ENCODE data around the gene GRAP. TPM values are rescaled to one million over a fixed set of nuclear protein-coding genes. Genes with fewer than 3 reads are reported as not detected.
A peak's percentile ranks its signal among the peaks of the same experiment; 100 is the strongest.

The GRAP gene
- total and polyA plus RNA-seq, 7 experiments from 2014 or later, result 31.9 to 162 (median 84.4) TPM

GRCh38 chr17:18999394-18999793, 47.4 kb downstream of the GRAP start:
- Histone ChIP-seq H3K4me3 (ENCODE audit: low read length) (no peak overlapping the region), H3K27ac (ENCODE audit: low read depth, low read length) (no peak overlapping the region), H3K27me3 (ENCODE audit: control insufficient read depth in 2 of 2, insufficient read depth in 2 of 2, low read length in 2 of 2) (no peaks in the 10 kb centered on the region), H3K9me3 (ENCODE audit: control insufficient read depth in 2 of 3, low read length in 3 of 3) (peaks cover 0 to 7% (median 0%) of the 10 kb centered on the region in 3 experiments), H3K36me3 (ENCODE audit: control insufficient read depth in 2 of 3, insufficient read depth in 3 of 3, low read length in 3 of 3) (peaks cover 0 to 25% (median 0%) of the 10 kb centered on the region in 3 experiments), H3K4me1 (ENCODE audit: control insufficient read depth in 2 of 2, insufficient read depth in 2 of 2, low read length in 2 of 2) (peaks cover 19 to 24% of the 10 kb centered on the region in 2 donors)
- Mint-ChIP-seq H3K36me3 (peaks cover 6 to 19% (median 15%) of the 10 kb centered on the region in 5 donors), H3K27ac (no peak overlapping the region), H3K4me3 (no peak overlapping the region), H3K4me1 (peaks cover 15 to 33% (median 25%) of the 10 kb centered on the region in 7 donors), H3K9me3 (peaks cover 0 to 16% (median 7%) of the 10 kb centered on the region in 11 donors), H3K27me3 (no peaks in the 10 kb centered on the region)
- POLR2A ChIA-PET, result no interaction called here
- DNase-seq (no peak), ATAC-seq (no peak)
- intact Hi-C loops (cut with micrococcal nuclease), result no loop called here
- CTCF ChIA-PET, result no interaction called here

GRCh38 chr17:18997650-18998196, 49.0 kb downstream of the GRAP start:
- H3K9me3 ChIP-seq (ENCODE audit: control insufficient read depth in 2 of 3, low read length in 3 of 3), result peaks cover 0 to 7% (median 0%) of the 10 kb centered on the region in 3 experiments
- H3K4me3 ChIP-seq (ENCODE audit: low read length), result no peak overlapping the region
- no peak for ATAC-seq
- H3K36me3 Mint-ChIP-seq, result peaks cover 6 to 23% (median 15%) of the 10 kb centered on the region in 5 donors
- no peak for DNase-seq
- H3K4me1 ChIP-seq (ENCODE audit: control insufficient read depth in 2 of 2, insufficient read depth in 2 of 2, low read length in 2 of 2), result peaks cover 23 to 25% of the 10 kb centered on the region in 2 donors
- H3K27me3 Mint-ChIP-seq, result peaks cover 0 to 4% (median 0%) of the 10 kb centered on the region in 5 donors
- intact Hi-C loops (cut with micrococcal nuclease), result no loop called here
- ChIA-PET POLR2A (no interaction called here), CTCF (interaction anchor here (0.9 to 1.0 kb wide), 2 partner anchors 37 to 40 kb away, joined by 3 to 5 read pairs; no protein-coding TSS in a partner anchor)
- peak overlapping the region in 1 of 9 donors; percentile 34 for H3K27ac Mint-ChIP-seq
- H3K36me3 ChIP-seq (ENCODE audit: control insufficient read depth in 2 of 3, insufficient read depth in 3 of 3, low read length in 3 of 3), result peaks cover 0 to 25% (median 0%) of the 10 kb centered on the region in 3 experiments
- no peak overlapping the region for H3K27ac ChIP-seq (ENCODE audit: low read depth, low read length)
- no peak overlapping the region for H3K4me3 Mint-ChIP-seq
- no peaks in the 10 kb centered on the region for H3K27me3 ChIP-seq (ENCODE audit: control insufficient read depth in 2 of 2, insufficient read depth in 2 of 2, low read length in 2 of 2)
- H3K4me1 Mint-ChIP-seq, result peaks cover 28 to 39% (median 29%) of the 10 kb centered on the region in 7 donors
- H3K9me3 Mint-ChIP-seq, result peaks cover 0 to 16% (median 7%) of the 10 kb centered on the region in 11 donors

GRCh38 chr17:18996458-18996857, 50.3 kb downstream of the GRAP start:
- H3K27me3 ChIP-seq (ENCODE audit: control insufficient read depth in 2 of 2, insufficient read depth in 2 of 2, low read length in 2 of 2), result no peaks in the 10 kb centered on the region
- no peak for ATAC-seq
- Mint-ChIP-seq H3K27ac (no peak overlapping the region), H3K9me3 (peaks cover 0 to 16% (median 7%) of the 10 kb centered on the region in 11 donors), H3K27me3 (peaks cover 0 to 4% (median 0%) of the 10 kb centered on the region in 5 donors), H3K36me3 (peaks cover 6 to 23% (median 15%) of the 10 kb centered on the region in 5 donors), H3K4me1 (peaks cover 17 to 29% (median 22%) of the 10 kb centered on the region in 7 donors), H3K4me3 (no peak overlapping the region)
- DNase-seq, result no peak
- H3K4me1 ChIP-seq (ENCODE audit: control insufficient read depth in 2 of 2, insufficient read depth in 2 of 2, low read length in 2 of 2), result peaks cover 15 to 24% of the 10 kb centered on the region in 2 donors
- H3K27ac ChIP-seq (ENCODE audit: low read depth, low read length), result no peak overlapping the region
- intact Hi-C loops (cut with micrococcal nuclease), result no loop called here
- H3K9me3 ChIP-seq (ENCODE audit: control insufficient read depth in 2 of 3, low read length in 3 of 3), result peaks cover 0 to 7% (median 0%) of the 10 kb centered on the region in 3 experiments
- H3K4me3 ChIP-seq (ENCODE audit: low read length), result no peak overlapping the region
- ChIA-PET POLR2A (interaction anchor here (0.7 to 1.1 kb wide), 2 partner anchors 28 to 123 kb away, joined by 3 to 4 read pairs; no protein-coding TSS in a partner anchor), CTCF (no interaction called here)
- H3K36me3 ChIP-seq (ENCODE audit: control insufficient read depth in 2 of 3, insufficient read depth in 3 of 3, low read length in 3 of 3), result peaks cover 0 to 24% (median 0%) of the 10 kb centered on the region in 3 experiments

- ChIA-PET POLR2A (no interaction called here), CTCF (interaction anchor here (1.2 kb wide), 1 partner anchor 34 kb away, joined by 3 read pairs; no protein-coding TSS in a partner anchor)
- no peak overlapping the region for H3K27ac ChIP-seq (ENCODE audit: low read depth, low read length)
These were observed 51.5 kb downstream of the GRAP start for GRCh38 chr17:18995220-18995619.

GRCh38 chr17:18994631-18995030, 52.1 kb downstream of the GRAP start:
- Histone ChIP-seq H3K4me1 (ENCODE audit: control insufficient read depth in 2 of 2, insufficient read depth in 2 of 2, low read length in 2 of 2) (peaks cover 13 to 24% of the 10 kb centered on the region in 2 donors), H3K4me3 (ENCODE audit: low read length) (no peak overlapping the region), H3K27me3 (ENCODE audit: control insufficient read depth in 2 of 2, insufficient read depth in 2 of 2, low read length in 2 of 2) (no peaks in the 10 kb centered on the region), H3K36me3 (ENCODE audit: control insufficient read depth in 2 of 3, insufficient read depth in 3 of 3, low read length in 3 of 3) (peaks cover 0 to 11% (median 0%) of the 10 kb centered on the region in 3 experiments), H3K9me3 (ENCODE audit: control insufficient read depth in 2 of 3, low read length in 3 of 3) (peaks cover 0 to 7% (median 0%) of the 10 kb centered on the region in 3 experiments), H3K27ac (ENCODE audit: low read depth, low read length) (no peak overlapping the region)
- Mint-ChIP-seq H3K27ac (no peak overlapping the region), H3K27me3 (peaks cover 0 to 4% (median 0%) of the 10 kb centered on the region in 5 donors), H3K4me3 (no peak overlapping the region), H3K4me1 (peaks cover 13 to 25% (median 21%) of the 10 kb centered on the region in 7 donors), H3K9me3 (peaks cover 0 to 16% (median 7%) of the 10 kb centered on the region in 11 donors), H3K36me3 (peaks cover 6 to 23% (median 15%) of the 10 kb centered on the region in 5 donors)
- DNase-seq (no peak), ATAC-seq (no peak)
- intact Hi-C loops (cut with micrococcal nuclease), result no loop called here
- CTCF ChIA-PET, result interaction anchor here (1.2 kb wide), 1 partner anchor 33 kb away, joined by 3 read pairs; no protein-coding TSS in a partner anchor
- POLR2A ChIA-PET, result interaction anchor here (0.6 kb wide), 1 partner anchor 10 kb away, joined by 3 read pairs; the partner anchor contains the start of gene FAM83G

More at GRCh38 chr17:18995220-18995619, 51.5 kb downstream of the GRAP start:
- Histone ChIP-seq H3K27me3 (ENCODE audit: control insufficient read depth in 2 of 2, insufficient read depth in 2 of 2, low read length in 2 of 2) (no peaks in the 10 kb centered on the region), H3K9me3 (ENCODE audit: control insufficient read depth in 2 of 3, low read length in 3 of 3) (peaks cover 0 to 7% (median 0%) of the 10 kb centered on the region in 3 experiments), H3K4me3 (ENCODE audit: low read length) (no peak overlapping the region), H3K4me1 (ENCODE audit: control insufficient read depth in 2 of 2, insufficient read depth in 2 of 2, low read length in 2 of 2) (peaks cover 13 to 24% of the 10 kb centered on the region in 2 donors), H3K36me3 (ENCODE audit: control insufficient read depth in 2 of 3, insufficient read depth in 3 of 3, low read length in 3 of 3) (peaks cover 0 to 13% (median 0%) of the 10 kb centered on the region in 3 experiments)
- H3K4me3 Mint-ChIP-seq, result no peak overlapping the region
- peaks cover 0 to 4% (median 0%) of the 10 kb centered on the region in 5 donors for H3K27me3 Mint-ChIP-seq
- DNase-seq (no peak), ATAC-seq (no peak)
- intact Hi-C loops (cut with micrococcal nuclease), result no loop called here
- peaks cover 0 to 16% (median 7%) of the 10 kb centered on the region in 11 donors for H3K9me3 Mint-ChIP-seq
- H3K36me3 Mint-ChIP-seq, result peaks cover 6 to 23% (median 15%) of the 10 kb centered on the region in 5 donors
- H3K27ac Mint-ChIP-seq, result no peak overlapping the region
- peaks cover 13 to 25% (median 18%) of the 10 kb centered on the region in 7 donors for H3K4me1 Mint-ChIP-seq

- Mint-ChIP-seq H3K27me3 (peaks cover 0 to 4% (median 0%) of the 10 kb centered on the region in 5 donors), H3K4me3 (peak overlapping the region in 1 of 10 donors; percentile 61), H3K9me3 (peaks cover 0 to 16% (median 7%) of the 10 kb centered on the region in 11 donors), H3K36me3 (peaks cover 6 to 23% (median 15%) of the 10 kb centered on the region in 5 donors), H3K4me1 (peaks cover 13 to 25% (median 21%) of the 10 kb centered on the region in 7 donors), H3K27ac (peak overlapping the region in 1 of 9 donors; percentile 19)
- POLR2A ChIA-PET, result interaction anchor here (0.6 kb wide), 1 partner anchor 11 kb away, joined by 3 read pairs; the partner anchor contains the start of gene FAM83G
- H3K27me3 ChIP-seq (ENCODE audit: control insufficient read depth in 2 of 2, insufficient read depth in 2 of 2, low read length in 2 of 2), result no peaks in the 10 kb centered on the region
- H3K9me3 ChIP-seq (ENCODE audit: control insufficient read depth in 2 of 3, low read length in 3 of 3), result peaks cover 0 to 7% (median 0%) of the 10 kb centered on the region in 3 experiments
- no peak for DNase-seq
- no peak overlapping the region for H3K4me3 ChIP-seq (ENCODE audit: low read length)
- no peak overlapping the region for H3K27ac ChIP-seq (ENCODE audit: low read depth, low read length)
- no peak for ATAC-seq
- intact Hi-C loops (cut with micrococcal nuclease), result no loop called here
- CTCF ChIA-PET, result no interaction called here
- H3K4me1 ChIP-seq (ENCODE audit: control insufficient read depth in 2 of 2, insufficient read depth in 2 of 2, low read length in 2 of 2), result peaks cover 13 to 24% of the 10 kb centered on the region in 2 donors
- H3K36me3 ChIP-seq (ENCODE audit: control insufficient read depth in 2 of 3, insufficient read depth in 3 of 3, low read length in 3 of 3), result peaks cover 0 to 6% (median 0%) of the 10 kb centered on the region in 3 experiments
These were observed 52.7 kb downstream of the GRAP start for GRCh38 chr17:18993905-18994526.
